ENCODE data around the gene FAM76A.
"Not testable (repeated sequence)": the region's sequence is repeated elsewhere in the genome, so short reads cannot be mapped to it uniquely, and the experiment has no call there.

The FAM76A gene

DNA sequence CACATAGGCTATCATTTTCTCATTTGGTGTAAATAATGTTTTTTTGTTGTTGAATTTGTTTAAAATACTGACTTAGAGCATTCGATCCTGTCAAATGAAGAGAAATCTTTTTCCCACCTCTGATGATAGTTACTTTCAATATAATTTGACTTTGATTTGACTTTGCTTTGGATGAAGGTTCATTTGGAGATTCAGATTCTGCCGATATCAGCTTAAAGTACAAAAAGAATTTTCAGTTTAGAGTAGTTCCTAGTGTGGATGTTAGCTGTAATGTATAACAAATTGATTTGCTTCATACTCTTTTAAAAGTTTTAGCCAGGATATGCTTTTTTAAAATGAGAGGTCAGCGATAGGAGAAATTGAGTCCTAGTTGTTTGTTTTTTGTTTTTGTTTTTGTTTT, 57.2 kb downstream of the FAM76A start:
- DNase-seq = no peak

DNA sequence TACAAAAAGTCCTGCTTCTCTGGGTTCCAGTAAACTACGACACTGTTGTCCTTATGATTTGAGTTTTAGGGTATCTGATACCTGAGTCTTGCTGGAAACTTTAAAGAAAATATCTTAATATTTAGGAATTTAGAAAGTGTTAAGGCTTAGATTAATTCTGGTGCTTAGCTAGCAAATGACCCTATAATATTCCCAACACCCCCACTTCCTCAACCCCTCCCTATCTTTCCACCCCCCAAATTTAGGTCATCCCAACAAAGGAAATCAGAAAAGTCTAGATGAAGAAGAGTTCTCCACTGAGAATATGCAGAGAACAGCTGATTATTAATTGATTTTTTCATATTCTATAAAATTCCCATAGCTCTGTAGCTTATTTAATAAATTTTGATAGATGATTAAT, 58.9 kb downstream of the FAM76A start:
- no peak for DNase-seq

DNA sequence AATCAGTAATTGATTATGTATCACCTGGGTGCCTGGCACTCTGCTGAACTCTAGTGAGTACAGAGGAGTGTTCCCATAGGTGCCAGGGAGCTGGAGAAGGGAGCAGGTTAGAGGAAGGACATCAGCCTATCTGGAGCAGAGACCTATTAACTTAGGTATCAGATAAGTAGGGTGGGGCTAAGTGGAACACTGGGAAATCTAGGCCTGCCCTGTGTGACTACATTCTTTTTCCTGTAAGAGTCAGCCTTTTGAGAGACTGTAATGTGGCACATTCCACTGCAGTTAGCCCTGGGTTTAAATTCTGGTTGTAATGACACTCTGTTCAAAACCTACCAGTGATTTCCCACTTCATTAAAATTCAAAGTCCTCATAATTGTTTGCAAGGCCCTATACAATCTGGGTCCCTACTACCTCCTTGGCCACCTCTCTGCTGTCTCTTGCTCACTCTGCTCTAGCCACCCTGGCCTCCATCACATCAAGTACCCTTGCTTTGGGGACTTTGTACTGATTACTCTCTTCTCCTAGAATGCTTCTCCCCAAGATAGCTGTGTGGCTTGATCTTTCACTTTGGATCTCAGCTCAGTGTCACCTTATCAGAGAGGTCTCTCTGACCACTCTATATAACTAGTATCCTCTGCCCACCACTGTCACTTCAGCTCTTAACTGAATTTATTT, 60.2 kb downstream of the FAM76A start:
- no peak for DNase-seq

DNA sequence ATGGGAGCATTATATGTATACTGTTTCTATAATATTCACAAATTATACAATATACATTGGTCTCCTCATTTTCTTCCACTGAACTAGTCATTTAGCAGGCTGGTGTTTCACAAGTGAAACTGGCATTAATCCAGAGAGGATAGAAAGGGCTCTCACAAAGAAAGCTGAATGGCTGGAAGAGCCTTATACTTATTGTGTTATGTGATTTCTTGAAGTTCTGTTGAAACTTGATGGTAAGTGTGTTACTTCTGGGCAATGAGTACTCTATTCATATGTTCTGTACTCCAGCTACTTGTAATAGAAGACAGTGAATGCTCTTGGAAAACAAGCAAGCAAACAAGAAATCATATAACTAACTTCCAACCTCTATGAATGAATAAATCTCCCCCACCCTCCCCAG, 62.1 kb downstream of the FAM76A start:
- no peak for DNase-seq

DNA sequence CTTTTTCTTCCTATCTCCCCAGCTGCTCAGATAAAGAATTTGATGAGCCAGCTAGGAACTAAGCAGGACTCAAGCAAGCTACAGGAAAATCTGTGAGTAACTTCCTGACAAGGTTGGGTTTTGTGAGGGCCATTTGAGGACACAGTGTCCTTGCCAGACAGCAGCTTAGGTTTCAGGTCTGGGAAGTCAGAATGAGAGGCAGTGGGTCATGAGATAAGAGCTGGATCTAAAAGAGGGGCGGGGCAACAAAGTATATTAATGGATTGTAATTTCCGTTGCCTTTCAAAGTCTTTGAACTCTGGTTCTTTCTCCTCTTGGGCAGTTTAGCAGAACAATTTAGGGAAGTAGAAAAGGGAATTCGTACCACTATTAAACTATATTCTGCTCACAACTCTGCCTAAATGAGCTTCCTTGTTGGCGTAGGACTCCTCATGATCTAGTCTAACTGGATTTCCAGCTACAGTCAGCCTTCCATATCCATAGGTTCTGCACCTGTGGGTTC, 63.8 kb downstream of the FAM76A start:
- no peak for DNase-seq

DNA sequence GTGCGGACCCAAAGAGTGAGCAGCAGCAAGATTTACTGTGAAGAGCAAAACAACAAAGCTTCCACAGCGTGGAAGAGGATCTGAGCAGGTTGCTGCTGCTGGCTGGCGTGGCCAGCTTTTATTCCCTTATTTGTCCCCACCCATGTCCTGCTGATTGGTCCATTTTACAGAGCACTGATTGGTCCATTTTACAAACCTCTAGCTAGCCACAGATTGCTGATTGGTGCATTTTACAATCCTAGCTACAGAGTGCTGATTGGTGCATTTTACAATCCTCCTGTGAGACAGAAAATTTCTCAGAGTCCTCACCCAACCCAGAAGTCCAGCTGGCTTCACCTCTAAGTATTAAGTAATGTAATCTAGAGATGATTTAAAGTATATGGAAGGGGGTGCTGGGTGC, 64.5 kb downstream of the FAM76A start:
- DNase-seq = not testable (repeated sequence)

DNA sequence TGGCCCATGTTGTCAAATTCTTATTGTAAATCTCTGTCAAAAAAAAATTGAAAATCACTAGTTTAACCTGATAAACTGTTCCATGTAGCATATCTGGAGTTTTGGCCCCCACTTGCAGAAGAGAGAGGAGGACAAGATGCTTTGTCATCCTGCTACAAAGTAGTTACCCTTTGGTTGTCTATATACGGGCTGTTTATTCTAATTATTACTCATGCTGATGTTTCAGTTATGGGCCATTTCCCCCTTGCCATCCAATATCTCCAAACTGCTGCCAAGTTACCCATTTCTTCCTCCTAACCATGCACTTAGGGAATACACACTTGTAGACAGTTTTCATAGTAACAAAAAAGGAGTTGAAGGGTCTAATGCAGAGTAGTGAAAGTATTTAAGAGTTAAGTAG, 69.8 kb downstream of the FAM76A start:
- DNase-seq = no peak

DNA sequence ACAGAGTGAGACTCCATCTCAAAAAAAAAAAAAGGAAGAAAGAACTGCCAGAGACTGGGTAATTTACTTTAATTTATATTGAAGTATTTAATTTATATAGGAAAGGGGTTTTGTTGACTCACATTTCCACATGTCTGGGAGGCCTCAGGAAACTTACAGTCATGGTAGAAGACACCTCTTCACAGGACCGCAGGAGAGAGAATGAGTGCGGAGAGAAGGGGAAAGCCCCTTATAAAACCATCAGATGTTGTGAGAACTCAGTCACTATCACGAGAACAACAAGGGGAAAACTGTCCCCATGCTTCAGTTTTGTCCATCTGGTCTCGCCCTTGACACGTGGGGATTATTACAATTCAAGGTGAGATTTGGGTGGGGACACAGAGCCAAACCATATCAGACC, 79.0 kb downstream of the FAM76A start:
- no peak for DNase-seq

DNA sequence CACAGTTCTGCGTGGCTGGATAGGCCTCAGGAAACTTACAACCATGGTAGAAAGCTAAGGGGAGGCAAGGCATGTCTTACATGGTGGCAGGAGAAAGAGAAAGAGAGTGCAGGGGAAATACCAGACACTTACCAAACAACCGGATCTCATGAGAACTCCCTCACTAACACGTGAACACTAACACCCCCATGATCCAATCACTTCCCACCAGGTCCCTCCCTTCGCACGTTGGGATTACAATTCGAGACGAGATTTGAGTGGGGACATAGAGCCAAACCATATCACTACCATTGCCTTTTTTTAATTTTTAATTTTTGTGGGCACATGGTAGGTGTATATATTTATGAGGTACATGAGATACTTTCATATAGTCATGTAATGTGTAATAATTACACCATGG, 81.0 kb downstream of the FAM76A start:
- no peak for DNase-seq

DNA sequence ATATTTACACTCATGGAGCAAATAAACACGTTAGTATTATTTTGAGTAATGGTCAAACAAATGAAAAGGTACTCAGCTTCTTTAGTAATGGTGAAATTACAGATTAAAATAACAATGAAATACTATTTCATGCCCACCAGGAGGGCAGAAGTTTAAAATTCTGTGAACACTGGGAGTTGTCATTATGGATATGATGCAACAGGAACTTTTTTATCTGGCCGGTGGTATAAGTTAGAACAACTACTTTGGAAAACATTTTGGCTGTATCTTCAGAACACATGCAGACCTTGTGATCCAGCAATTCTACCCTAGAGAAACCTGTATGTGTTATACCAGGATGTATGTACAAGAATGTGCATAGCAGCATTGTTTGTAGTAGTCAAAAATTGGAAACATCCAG, 81.6 kb downstream of the FAM76A start:
- DNase-seq = no peak

DNA sequence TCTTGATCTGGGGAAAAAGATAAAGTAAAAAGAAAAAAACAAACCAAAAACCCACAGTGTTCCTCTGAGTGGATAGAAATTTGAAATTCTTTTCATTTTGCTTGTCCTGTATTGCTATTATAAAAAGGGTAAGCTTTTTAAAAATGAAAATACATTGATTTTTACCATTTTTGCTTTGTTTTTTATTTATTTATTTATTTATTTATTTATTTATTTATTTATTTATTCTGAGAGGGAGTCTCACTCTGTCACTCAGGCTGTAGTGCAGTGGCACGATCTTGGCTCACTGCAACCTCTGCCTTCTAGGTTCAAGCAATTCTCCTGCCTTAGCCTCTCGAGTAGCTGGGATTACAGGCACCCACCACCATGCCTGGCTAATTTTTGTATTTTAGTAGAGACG, 82.4 kb downstream of the FAM76A start:
- DNase-seq = not testable (repeated sequence)

DNA sequence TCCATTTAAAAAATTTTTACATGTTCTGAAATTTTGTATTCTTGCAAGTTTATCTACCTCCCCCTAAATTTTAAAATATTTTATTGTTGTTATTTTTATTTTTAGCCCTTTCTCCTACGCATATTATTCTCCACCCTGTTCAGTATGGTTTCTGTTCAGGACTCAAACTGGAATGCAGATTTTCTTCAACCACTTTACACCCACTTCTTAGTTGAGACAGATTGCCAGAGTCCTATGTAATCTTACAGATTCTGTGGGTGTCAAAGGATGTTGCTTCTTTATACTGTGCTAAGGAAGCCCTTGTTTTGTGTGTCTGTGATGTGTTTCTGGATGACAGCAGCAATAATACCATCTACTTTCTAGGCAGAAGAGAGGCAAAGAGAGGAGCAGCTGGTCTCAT, 84.1 kb downstream of the FAM76A start:
- no peak for DNase-seq

DNA sequence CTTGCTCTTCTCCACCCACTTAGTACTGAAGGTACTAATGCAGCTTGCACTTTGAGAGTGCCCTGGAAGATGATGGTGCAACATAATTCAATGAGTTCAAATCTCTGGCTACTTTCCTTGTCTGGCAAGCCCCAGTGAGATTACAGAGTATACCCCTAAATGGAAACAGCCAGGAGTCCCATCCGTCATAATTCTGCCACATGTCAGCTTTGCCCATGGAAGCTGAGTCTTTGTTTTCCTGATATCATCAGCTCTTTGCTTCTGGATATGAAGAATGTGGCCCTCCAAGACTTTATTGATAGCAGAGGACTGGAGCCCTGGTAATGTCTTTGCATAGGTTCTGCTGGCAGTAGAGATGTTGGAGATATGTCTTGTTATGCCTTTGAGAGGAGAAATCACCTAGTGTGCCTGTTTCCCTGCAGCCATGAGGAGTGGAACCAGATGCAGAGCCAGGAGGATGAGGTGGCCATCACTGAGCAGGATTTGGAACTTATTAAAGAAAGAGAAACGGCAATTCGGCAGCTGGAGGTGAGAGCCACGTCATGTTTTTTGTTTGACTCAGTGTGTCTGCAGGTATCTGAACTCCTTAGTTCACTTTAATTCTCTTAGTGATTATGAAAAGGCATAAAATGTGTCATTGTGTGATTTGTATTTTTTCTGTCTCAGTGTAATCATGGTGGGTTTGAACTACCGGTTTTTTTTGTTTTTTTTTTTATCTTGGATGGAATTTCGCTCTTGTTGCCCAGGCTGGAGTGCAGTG, 86.2 kb downstream of the FAM76A start:
- no peak for DNase-seq
